GM13976 (cell line): ENCODE measurements around the gene EPHA2.

Experiments
- DNase-seq: peaks from one replicate; pipeline ENCODE4 v3.0.0; 2012; ENCODE audit warnings: low spot score
- CTCF ChIP-seq: IDR thresholded peaks from 2 replicates; pipeline ENCODE4 v1.5.1; 2012; ENCODE audit warnings: borderline replicate concordance, mild to moderate bottlenecking; ENCODE audit not compliant: insufficient read depth; ENCODE audit errors: extremely low read depth, missing control alignments, control extremely low read depth
- in situ Hi-C: fragments of 300-500 bp; cut with MboI; formaldehyde crosslinking; loops from one replicate; pipeline ENCODE4 v1.12.0; 2022; ENCODE audit warnings: low sequenced_read_pairs, mixed read lengths, inconsistent platforms; ENCODE audit not compliant: unreplicated experiment

EPHA2 gene

GRCh38 chr1:16119504-16119903 is 36.4 kb downstream of the EPHA2 start:
- in situ Hi-C loops: no loop called here
- no peak for DNase-seq
- TF ChIP-seq CTCF: no peak

- no peak for DNase-seq
- TF ChIP-seq CTCF: no peak
- in situ Hi-C loops: no loop called here
Measured at GRCh38 chr1:16118706-16119105, 37.2 kb downstream of the EPHA2 start.

DNA sequence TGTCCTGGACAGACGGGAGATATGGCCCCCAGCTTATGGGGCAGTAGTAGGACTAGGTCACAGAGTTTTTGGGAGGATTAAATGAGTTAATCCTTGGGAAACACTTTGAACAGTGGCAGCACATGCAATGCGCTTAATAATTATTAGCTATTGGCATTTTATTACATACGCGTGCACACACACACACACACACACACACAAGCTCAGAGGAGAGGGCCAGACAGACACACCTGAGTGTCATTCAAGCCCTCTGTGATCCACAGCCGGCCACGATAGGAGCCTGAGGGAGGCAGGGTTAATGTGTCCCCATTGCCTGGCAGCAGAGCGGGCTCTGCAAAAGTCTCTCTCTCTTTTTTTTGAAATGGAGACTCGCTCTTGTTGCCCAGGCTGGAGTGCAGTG is 37.9 kb downstream of the EPHA2 start:
- in situ Hi-C loops: no loop called here

GRCh38 chr1:16117369-16117768 is 38.5 kb downstream of the EPHA2 start:
- in situ Hi-C loops: no loop called here
- no peak for DNase-seq
- no peak for TF ChIP-seq CTCF

More for the DNA sequence above, 37.9 kb downstream of the EPHA2 start:
- TF ChIP-seq CTCF: no peak
- no peak for DNase-seq

- in situ Hi-C loops: no loop called here
- TF ChIP-seq CTCF: no peak
- no peak for DNase-seq
Measured at GRCh38 chr1:16116625-16117024, 39.2 kb downstream of the EPHA2 start.

- no peak for TF ChIP-seq CTCF
- in situ Hi-C loops: no loop called here
- DNase-seq: no peak
Measured at GRCh38 chr1:16116002-16116401, 39.9 kb downstream of the EPHA2 start.

GRCh38 chr1:16115468-16115983 is 40.3 kb downstream of the EPHA2 start:
- DNase-seq: no peak
- in situ Hi-C loops: no loop called here

More at GRCh38 chr1:16115468-16115983, 40.3 kb downstream of the EPHA2 start:
- no peak for TF ChIP-seq CTCF
